ENCODE measurements around the gene CMC1. TPM values are rescaled to one million over a fixed set of nuclear protein-coding genes. Genes with fewer than 3 reads are reported as not detected.

Gene CMC1
- total RNA-seq, 2 donors from 2014 or later, result 20.5 to 56.8 TPM

- DNase-seq (ENCODE audit: low spot score), result no peak
- peaks cover 6% of the 10 kb centered on the region for H3K36me3 Mint-ChIP-seq
- H3K4me3 Mint-ChIP-seq, result peak overlapping the region; percentile 86
- H3K27me3 Mint-ChIP-seq, result no peaks in the 10 kb centered on the region
- peak overlapping the region; percentile 80 to 95 for H3K27ac Mint-ChIP-seq
- H3K4me1 Mint-ChIP-seq (ENCODE audit: low read depth in 2 of 2), result peaks cover 44 to 67% of the 10 kb centered on the region in 2 donors
- no peaks in the 10 kb centered on the region for H3K9me3 Mint-ChIP-seq
- peak; percentile 62 to 80 for ATAC-seq
Measured at GRCh38 chr3:28294667-28295413, 53.4 kb downstream of the CMC1 start.

DNA sequence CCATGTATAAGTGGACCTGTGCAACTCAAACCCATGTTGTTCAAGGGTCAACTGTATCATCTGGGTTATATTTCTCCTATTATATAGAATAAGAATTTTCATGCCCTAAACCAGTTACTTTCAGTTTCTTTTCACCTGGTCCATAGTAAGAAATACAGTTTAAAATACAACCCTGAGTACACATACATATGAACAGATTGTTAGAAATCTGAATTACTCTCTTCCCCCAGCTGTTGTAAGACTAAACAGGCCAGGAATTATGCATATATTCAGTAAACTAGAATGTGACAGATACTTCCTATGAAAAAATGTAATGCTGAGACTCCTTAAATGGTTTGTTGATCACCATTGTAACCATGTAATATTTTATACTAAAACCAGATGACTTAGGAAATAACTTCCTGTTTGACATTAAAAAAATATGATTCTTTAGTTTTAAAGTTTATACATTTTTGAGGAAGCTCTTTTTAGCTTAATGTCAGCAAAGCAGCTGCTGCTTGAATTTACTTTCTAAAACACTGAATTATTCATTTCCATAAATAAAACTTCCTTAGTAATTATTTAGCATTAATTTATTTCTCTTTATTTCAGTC lies 54.6 kb downstream of the CMC1 start:
- Mint-ChIP-seq H3K4me1 (ENCODE audit: low read depth in 2 of 2) (peaks cover 45 to 67% of the 10 kb centered on the region in 2 donors), H3K36me3 (peaks cover 6% of the 10 kb centered on the region), H3K27me3 (no peaks in the 10 kb centered on the region), H3K4me3 (peak overlapping the region; percentile 86), H3K27ac (peak overlapping the region; percentile 80 to 95), H3K9me3 (no peaks in the 10 kb centered on the region)
- ATAC-seq, result peak in 1 of 2 donors; percentile 72
- no peak for DNase-seq (ENCODE audit: low spot score)

GRCh38 chr3:28299705-28300104 lies 58.3 kb downstream of the CMC1 start:
- Mint-ChIP-seq H3K9me3 (no peaks in the 10 kb centered on the region), H3K27ac (peak overlapping the region; percentile 67 to 99), H3K4me1 (ENCODE audit: low read depth in 2 of 2) (peaks cover 37 to 53% of the 10 kb centered on the region in 2 donors), H3K36me3 (no peaks in the 10 kb centered on the region), H3K27me3 (no peaks in the 10 kb centered on the region), H3K4me3 (peak overlapping the region; percentile 69)
- ATAC-seq, result no peak
- no peak for DNase-seq (ENCODE audit: low spot score)

DNA sequence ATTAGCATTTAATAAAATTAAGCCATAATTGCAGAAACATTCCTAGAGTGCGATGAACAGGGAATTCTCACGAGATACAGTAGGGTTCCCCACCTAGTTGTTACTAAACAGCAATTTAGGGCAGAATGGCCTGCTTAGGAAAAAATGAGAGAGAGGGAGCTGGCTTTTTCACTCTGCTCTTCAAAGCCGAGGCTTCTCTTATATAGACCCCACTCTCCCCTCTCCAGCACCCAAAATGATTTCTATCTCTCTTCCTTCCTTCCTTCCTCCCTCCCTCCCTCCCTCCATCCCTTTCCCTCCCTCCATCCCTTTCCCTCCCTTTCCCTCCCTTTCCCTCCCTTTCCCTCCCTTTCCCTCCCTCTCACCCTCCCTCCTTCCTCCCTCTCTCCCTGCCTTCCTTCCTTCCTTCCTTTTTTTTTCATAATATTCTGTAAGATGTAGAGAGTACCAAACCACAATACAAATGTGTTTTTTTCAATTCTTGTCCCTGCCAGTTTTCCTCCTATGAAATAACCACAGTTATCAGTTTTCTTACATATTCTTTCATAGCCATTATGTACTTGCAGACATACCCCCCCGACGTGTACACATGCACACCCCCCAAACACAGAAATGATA lies 59.0 kb downstream of the CMC1 start:
- peak overlapping the region; percentile 67 to 99 for H3K27ac Mint-ChIP-seq

GRCh38 chr3:28301688-28302087 lies 60.3 kb downstream of the CMC1 start:
- Mint-ChIP-seq H3K27ac (peak overlapping the region; percentile 67 to 99), H3K9me3 (no peaks in the 10 kb centered on the region), H3K27me3 (no peaks in the 10 kb centered on the region), H3K4me3 (peak overlapping the region; percentile 63), H3K4me1 (ENCODE audit: low read depth in 2 of 2) (peaks cover 44 to 51% of the 10 kb centered on the region in 2 donors), H3K36me3 (peaks cover 10% of the 10 kb centered on the region)
- no peak for ATAC-seq
- no peak for DNase-seq (ENCODE audit: low spot score)

More for the DNA sequence above, 59.0 kb downstream of the CMC1 start:
- peaks cover 38 to 51% of the 10 kb centered on the region in 2 donors for H3K4me1 Mint-ChIP-seq (ENCODE audit: low read depth in 2 of 2)
- ATAC-seq (no peak), DNase-seq (ENCODE audit: low spot score) (no peak)
- no peaks in the 10 kb centered on the region for H3K27me3 Mint-ChIP-seq
- H3K9me3 Mint-ChIP-seq, result no peaks in the 10 kb centered on the region
- H3K36me3 Mint-ChIP-seq, result peaks cover 5% of the 10 kb centered on the region
- H3K4me3 Mint-ChIP-seq, result peak overlapping the region; percentile 69

DNA sequence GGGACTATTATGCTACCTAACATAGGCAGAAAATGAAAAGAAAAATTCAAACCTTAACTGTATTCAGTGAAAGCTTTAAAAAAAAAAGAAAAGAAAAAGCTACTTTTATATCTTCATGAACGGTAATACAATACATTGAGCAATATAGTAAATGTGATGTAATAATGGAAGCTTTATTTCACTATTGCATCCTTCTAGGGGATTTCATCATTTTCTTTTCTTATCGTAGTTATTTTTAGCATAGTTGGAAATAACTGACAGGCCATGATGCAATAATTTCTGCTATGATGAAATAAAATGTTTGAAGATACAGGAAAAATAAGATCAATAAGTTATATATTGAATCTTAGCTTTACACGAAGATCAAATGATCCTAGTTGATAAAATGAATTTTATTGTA lies 66.8 kb downstream of the CMC1 start:
- Mint-ChIP-seq H3K9me3 (no peaks in the 10 kb centered on the region), H3K27me3 (no peaks in the 10 kb centered on the region), H3K4me1 (ENCODE audit: low read depth in 2 of 2) (peaks cover 37 to 47% of the 10 kb centered on the region in 2 donors), H3K27ac (peak overlapping the region; percentile 97 to 98), H3K36me3 (peaks cover 29% of the 10 kb centered on the region), H3K4me3 (peak overlapping the region; percentile 76)
- ATAC-seq, result peak in 1 of 2 donors; percentile 83
- no peak for DNase-seq (ENCODE audit: low spot score)

- Mint-ChIP-seq H3K4me3 (peak overlapping the region; percentile 65), H3K36me3 (peaks cover 14% of the 10 kb centered on the region), H3K27me3 (no peaks in the 10 kb centered on the region), H3K9me3 (no peaks in the 10 kb centered on the region), H3K4me1 (ENCODE audit: low read depth in 2 of 2) (peaks cover 36 to 39% of the 10 kb centered on the region in 2 donors), H3K27ac (peak overlapping the region; percentile 66 to 68)
- DNase-seq (ENCODE audit: low spot score) (no peak), ATAC-seq (peak; percentile 57 to 76)
Measured at GRCh38 chr3:28315711-28316110, 74.3 kb downstream of the CMC1 start.

GRCh38 chr3:28316226-28316625 lies 74.8 kb downstream of the CMC1 start:
- Mint-ChIP-seq H3K9me3 (no peaks in the 10 kb centered on the region), H3K4me3 (peak overlapping the region; percentile 65)
- ATAC-seq, result no peak

GRCh38 chr3:28317438-28318022 lies 76.1 kb downstream of the CMC1 start:
- Mint-ChIP-seq H3K9me3 (no peaks in the 10 kb centered on the region), H3K4me3 (no peak overlapping the region), H3K4me1 (ENCODE audit: low read depth in 2 of 2) (peaks cover 42 to 50% of the 10 kb centered on the region in 2 donors), H3K27me3 (no peaks in the 10 kb centered on the region), H3K36me3 (peaks cover 24% of the 10 kb centered on the region), H3K27ac (peak overlapping the region; percentile 32 to 57)
- ATAC-seq (peak; percentile 88 to 92), DNase-seq (ENCODE audit: low spot score) (peak; percentile 64)

More at GRCh38 chr3:28316226-28316625, 74.8 kb downstream of the CMC1 start:
- peak overlapping the region; percentile 66 to 68 for H3K27ac Mint-ChIP-seq
- DNase-seq (ENCODE audit: low spot score), result no peak
- peaks cover 19% of the 10 kb centered on the region for H3K36me3 Mint-ChIP-seq
- H3K4me1 Mint-ChIP-seq (ENCODE audit: low read depth in 2 of 2), result peaks cover 37 to 44% of the 10 kb centered on the region in 2 donors
- no peaks in the 10 kb centered on the region for H3K27me3 Mint-ChIP-seq

DNA sequence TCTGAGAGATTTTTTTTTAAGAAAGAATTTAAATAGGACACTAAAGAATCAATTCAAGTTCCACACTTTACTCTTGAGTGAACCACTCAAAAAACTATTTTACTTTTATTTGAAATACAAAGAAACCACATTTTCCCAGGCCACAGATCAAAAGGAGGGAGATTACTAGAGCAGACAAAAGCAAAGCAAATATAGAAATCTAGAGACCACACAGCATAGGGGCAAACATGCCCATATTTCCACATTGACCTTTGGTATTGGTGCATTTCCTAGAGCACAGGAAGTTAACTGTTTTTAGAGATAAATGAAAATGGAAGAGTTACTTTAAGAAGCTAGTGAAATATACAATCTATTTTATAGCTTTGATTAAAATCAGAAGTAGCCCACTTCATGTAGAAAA lies 79.6 kb downstream of the CMC1 start:
- Mint-ChIP-seq H3K9me3 (no peaks in the 10 kb centered on the region), H3K36me3 (peaks cover 38% of the 10 kb centered on the region), H3K27me3 (no peaks in the 10 kb centered on the region), H3K4me3 (peak overlapping the region; percentile 41), H3K4me1 (ENCODE audit: low read depth in 2 of 2) (peaks cover 42 to 50% of the 10 kb centered on the region in 2 donors), H3K27ac (peak overlapping the region; percentile 87 to 93)
- no peak for DNase-seq (ENCODE audit: low spot score)
- ATAC-seq, result no peak

DNA sequence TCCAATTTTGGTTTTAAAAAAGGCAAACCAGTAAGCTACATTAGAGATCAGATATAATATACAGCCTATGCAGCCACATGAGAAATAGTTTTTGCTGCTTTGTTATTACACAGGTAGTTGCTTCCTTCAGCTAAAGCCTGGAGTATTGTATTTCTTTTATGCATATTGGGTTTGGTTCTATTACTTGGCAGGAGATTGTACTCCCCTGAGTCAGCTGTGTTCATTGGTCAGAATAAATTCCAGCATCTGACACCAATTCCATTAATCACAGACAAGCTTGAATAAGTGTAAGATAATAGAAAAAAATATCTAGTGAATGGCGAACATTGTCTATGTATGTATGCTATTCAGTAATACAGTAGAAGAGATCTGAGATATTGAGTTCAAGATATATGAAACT lies 81.0 kb downstream of the CMC1 start:
- no peak for ATAC-seq
- H3K4me1 Mint-ChIP-seq (ENCODE audit: low read depth in 2 of 2), result peaks cover 40 to 58% of the 10 kb centered on the region in 2 donors
- DNase-seq (ENCODE audit: low spot score), result no peak
- no peaks in the 10 kb centered on the region for H3K9me3 Mint-ChIP-seq
- peaks cover 38% of the 10 kb centered on the region for H3K36me3 Mint-ChIP-seq
- H3K27me3 Mint-ChIP-seq, result no peaks in the 10 kb centered on the region
- H3K4me3 Mint-ChIP-seq, result no peak overlapping the region
- peak overlapping the region in 1 of 2 donors; percentile 93 for H3K27ac Mint-ChIP-seq

DNA sequence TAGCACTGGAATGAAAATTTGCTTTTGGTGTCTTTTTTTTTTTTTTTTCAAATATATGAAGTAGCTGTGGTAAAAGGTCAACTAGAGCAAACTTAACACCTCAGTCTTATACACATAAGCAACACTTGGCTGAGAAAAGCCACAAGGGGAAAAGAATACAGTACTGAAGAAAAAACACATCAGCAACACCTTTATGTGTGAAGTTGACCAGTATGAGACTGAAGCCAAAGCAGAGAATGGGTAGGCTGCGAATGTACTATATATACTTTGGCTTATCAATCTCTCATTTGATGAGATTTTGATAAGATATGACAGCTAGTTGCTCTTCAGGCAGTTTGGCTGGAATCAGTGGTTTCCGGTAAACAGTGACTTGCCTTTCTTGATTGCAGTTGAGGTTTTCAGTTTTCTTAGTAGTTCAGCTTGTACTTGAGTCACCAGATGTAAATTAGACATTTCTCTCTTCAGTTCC lies 85.1 kb downstream of the CMC1 start:
- DNase-seq (ENCODE audit: low spot score) (peak; percentile 77), ATAC-seq (peak; percentile 97)
- no peaks in the 10 kb centered on the region for H3K27me3 Mint-ChIP-seq
- H3K27ac Mint-ChIP-seq, result peak overlapping the region; percentile 86 to 88
- H3K4me3 Mint-ChIP-seq, result peak overlapping the region; percentile 63
- H3K36me3 Mint-ChIP-seq, result peaks cover 16% of the 10 kb centered on the region
- peaks cover 22 to 56% of the 10 kb centered on the region in 2 donors for H3K4me1 Mint-ChIP-seq (ENCODE audit: low read depth in 2 of 2)
- no peaks in the 10 kb centered on the region for H3K9me3 Mint-ChIP-seq

All from natural killer cell treated with Interleukin-12 subunit alpha and Interleukin-12 subunit beta and Interleukin-15 and Interleukin-18, amount 100 ng/mL, for 72 hours (primary cell).